Activated naive CD8-positive, alpha-beta T cell treated with anti-CD3 and anti-CD28 coated beads, Interleukin-2, amount 50 U/mL, for 24 hours (primary cell): ENCODE results near the gene VWA2.

Experiments
- ATAC-seq: fragments of 150-1000 bp; cut with Tn5 transposase; one replicate; pipeline ENCODE4 v1.10.0; 2021
- DNase-seq: peaks from one replicate; pipeline ENCODE4 v3.0.0; 2021
- H3K27ac Mint-ChIP-seq: one replicate; pipeline ENCODE4 v1.8.0; 2021; ENCODE audit warnings: mild to moderate bottlenecking, mixed read lengths
- H3K27me3 Mint-ChIP-seq: one replicate; pipeline ENCODE4 v1.8.0; 2021; ENCODE audit warnings: mixed read lengths
- H3K36me3 Mint-ChIP-seq: one replicate; pipeline ENCODE4 v1.8.0; 2021; ENCODE audit warnings: low read depth, mixed read lengths
- H3K4me1 Mint-ChIP-seq: one replicate; pipeline ENCODE4 v1.8.0; 2021; ENCODE audit warnings: mixed read lengths
- H3K4me3 Mint-ChIP-seq: one replicate; pipeline ENCODE4 v1.8.0; 2021; ENCODE audit warnings: mild to moderate bottlenecking, moderate library complexity, mixed read lengths
- H3K9me3 Mint-ChIP-seq: one replicate; pipeline ENCODE4 v1.8.0; 2021; ENCODE audit warnings: mixed read lengths

The VWA2 gene

GRCh38 chr10:114256822-114257221 is 17.8 kb downstream of the VWA2 start:
- ATAC-seq (no peak), DNase-seq (no peak)
- Mint-ChIP-seq H3K9me3 (no peaks in the 10 kb centered on the region), H3K27ac (no peak overlapping the region), H3K27me3 (no peaks in the 10 kb centered on the region), H3K4me1 (peaks cover 9% of the 10 kb centered on the region), H3K36me3 (no peaks in the 10 kb centered on the region), H3K4me3 (no peak overlapping the region)

- Mint-ChIP-seq H3K27me3 (no peaks in the 10 kb centered on the region), H3K27ac (no peak overlapping the region), H3K4me3 (no peak overlapping the region)
Measured at GRCh38 chr10:114257498-114257897, 18.4 kb downstream of the VWA2 start.

DNA sequence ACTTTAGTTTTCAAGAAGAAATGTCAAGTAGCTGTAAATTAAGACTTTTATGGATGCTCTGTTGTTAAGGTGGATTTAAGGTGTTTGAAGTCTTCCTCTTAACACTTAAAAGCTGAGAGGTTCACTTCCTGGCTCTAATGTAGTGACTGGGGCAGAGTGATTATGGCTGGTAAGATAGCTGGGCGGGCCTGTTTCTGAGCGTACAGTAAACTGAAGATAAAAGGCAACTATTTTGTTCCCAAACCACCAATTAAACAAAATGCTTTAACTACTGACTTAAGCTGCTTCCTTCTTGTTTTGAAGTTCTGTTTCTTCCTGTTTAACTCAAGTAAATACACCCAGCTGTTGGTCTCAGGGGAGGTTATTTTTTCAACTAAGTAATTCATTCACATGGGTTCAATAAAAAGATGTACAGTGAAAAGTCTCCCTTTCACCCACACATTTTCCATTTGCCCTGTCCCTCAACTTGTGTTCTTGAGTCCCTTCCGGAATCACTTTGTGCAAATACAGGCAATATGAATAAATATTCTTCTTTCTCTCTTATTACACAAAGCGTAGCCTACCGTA is 19.3 kb downstream of the VWA2 start:
- H3K27me3 Mint-ChIP-seq, result no peaks in the 10 kb centered on the region
- H3K27ac Mint-ChIP-seq, result no peak overlapping the region
- no peak overlapping the region for H3K4me3 Mint-ChIP-seq
- H3K9me3 Mint-ChIP-seq, result no peaks in the 10 kb centered on the region
- H3K4me1 Mint-ChIP-seq, result peaks cover 9% of the 10 kb centered on the region
- H3K36me3 Mint-ChIP-seq, result no peaks in the 10 kb centered on the region
- ATAC-seq, result no peak
- no peak for DNase-seq

More at GRCh38 chr10:114257498-114257897, 18.4 kb downstream of the VWA2 start:
- H3K36me3 Mint-ChIP-seq, result no peaks in the 10 kb centered on the region
- peaks cover 9% of the 10 kb centered on the region for H3K4me1 Mint-ChIP-seq
- ATAC-seq (no peak), DNase-seq (no peak)
- no peaks in the 10 kb centered on the region for H3K9me3 Mint-ChIP-seq

DNA sequence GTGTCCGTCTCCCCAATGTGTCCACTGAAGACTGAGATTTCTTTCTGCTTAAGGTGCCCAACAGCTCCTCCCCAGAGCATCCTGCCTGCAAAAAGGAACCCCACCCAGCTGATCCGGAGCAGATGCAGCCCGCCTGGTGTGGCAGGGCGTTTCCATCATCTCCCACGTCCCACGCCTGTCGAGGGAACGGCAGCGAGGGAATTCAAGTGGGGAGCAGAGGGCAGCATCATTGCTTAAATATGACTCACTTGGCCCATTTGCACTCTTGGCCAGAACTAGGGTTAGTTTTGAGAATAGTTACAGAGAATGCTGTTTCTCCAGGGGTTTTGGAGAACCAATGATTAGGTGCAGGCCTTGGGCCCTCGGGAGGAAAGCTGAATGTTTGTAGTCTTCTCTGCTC is 20.8 kb downstream of the VWA2 start:
- ATAC-seq (no peak), DNase-seq (no peak)
- no peaks in the 10 kb centered on the region for H3K27me3 Mint-ChIP-seq
- no peaks in the 10 kb centered on the region for H3K9me3 Mint-ChIP-seq
- no peaks in the 10 kb centered on the region for H3K36me3 Mint-ChIP-seq
- H3K4me1 Mint-ChIP-seq, result peaks cover 9% of the 10 kb centered on the region
- H3K27ac Mint-ChIP-seq, result no peak overlapping the region
- no peak overlapping the region for H3K4me3 Mint-ChIP-seq

DNA sequence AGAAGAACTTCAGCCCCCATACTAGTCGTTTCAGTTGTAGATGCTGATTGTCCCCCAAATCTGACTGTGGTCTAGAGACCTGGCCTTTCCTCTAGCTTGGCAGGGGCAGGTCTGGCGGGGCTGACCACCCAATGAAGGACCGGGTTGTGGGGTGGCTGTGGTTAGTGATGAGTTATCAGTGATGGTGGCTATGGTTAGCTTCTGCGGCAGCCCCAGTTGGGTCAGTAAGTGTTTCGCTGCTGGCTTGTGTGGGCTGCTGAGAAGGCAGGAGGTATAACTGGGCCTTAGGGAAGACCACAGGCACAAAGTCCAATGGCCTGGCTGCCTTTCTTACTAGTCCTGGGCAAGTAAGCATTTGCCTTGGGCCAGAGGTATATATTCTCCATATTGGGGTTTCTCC is 21.3 kb downstream of the VWA2 start:
- no peak overlapping the region for H3K4me3 Mint-ChIP-seq
- no peaks in the 10 kb centered on the region for H3K9me3 Mint-ChIP-seq
- H3K36me3 Mint-ChIP-seq, result no peaks in the 10 kb centered on the region

GRCh38 chr10:114261076-114261475 is 22.0 kb downstream of the VWA2 start:
- Mint-ChIP-seq H3K4me1 (peaks cover 9% of the 10 kb centered on the region), H3K36me3 (no peaks in the 10 kb centered on the region), H3K4me3 (no peak overlapping the region), H3K27me3 (no peaks in the 10 kb centered on the region), H3K9me3 (no peaks in the 10 kb centered on the region), H3K27ac (no peak overlapping the region)
- ATAC-seq (no peak), DNase-seq (no peak)

More for the DNA sequence above, 21.3 kb downstream of the VWA2 start:
- ATAC-seq (no peak), DNase-seq (no peak)
- H3K27ac Mint-ChIP-seq, result no peak overlapping the region
- peaks cover 9% of the 10 kb centered on the region for H3K4me1 Mint-ChIP-seq
- H3K27me3 Mint-ChIP-seq, result no peaks in the 10 kb centered on the region

GRCh38 chr10:114262496-114262895 is 23.4 kb downstream of the VWA2 start:
- no peak for DNase-seq
- H3K4me3 Mint-ChIP-seq, result no peak overlapping the region
- no peaks in the 10 kb centered on the region for H3K36me3 Mint-ChIP-seq
- no peaks in the 10 kb centered on the region for H3K27me3 Mint-ChIP-seq
- no peak for ATAC-seq
- peaks cover 9% of the 10 kb centered on the region for H3K4me1 Mint-ChIP-seq
- H3K9me3 Mint-ChIP-seq, result no peaks in the 10 kb centered on the region
- no peak overlapping the region for H3K27ac Mint-ChIP-seq

DNA sequence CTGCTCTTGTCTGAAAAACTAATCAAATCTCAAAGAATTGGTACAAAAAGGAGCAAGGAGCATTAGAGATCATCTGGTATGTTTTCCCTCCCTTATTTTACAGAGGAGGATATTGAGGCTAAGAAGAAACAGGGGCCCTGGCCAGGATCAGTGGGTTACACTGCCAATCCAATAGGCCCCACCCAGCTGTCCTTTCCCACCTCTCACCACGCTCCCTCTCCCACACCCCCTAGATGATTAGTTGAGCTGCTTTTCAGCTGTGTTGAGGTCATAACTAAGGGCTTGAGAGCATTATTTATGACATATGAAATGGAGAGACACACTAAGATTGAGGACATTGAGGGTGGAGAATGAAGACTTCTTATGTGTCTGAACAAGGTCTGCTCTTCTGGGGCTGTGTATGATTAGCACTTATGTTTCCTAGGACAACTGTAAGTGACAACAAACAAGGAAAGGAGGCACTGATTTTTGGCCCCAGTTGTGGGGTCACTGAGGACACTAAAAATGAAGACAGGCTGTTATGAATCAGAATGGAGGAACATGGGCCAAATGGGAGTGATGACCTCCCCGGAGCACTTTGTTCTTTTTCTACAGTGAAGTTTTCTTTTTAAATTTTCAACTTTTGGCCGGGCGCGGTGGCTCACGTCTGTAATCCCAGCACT is 26.5 kb downstream of the VWA2 start:
- ATAC-seq (no peak), DNase-seq (no peak)
- Mint-ChIP-seq H3K9me3 (no peaks in the 10 kb centered on the region), H3K4me1 (peaks cover 5% of the 10 kb centered on the region), H3K36me3 (no peaks in the 10 kb centered on the region), H3K27me3 (no peaks in the 10 kb centered on the region), H3K27ac (no peak overlapping the region), H3K4me3 (no peak overlapping the region)

- no peaks in the 10 kb centered on the region for H3K27me3 Mint-ChIP-seq
- no peaks in the 10 kb centered on the region for H3K36me3 Mint-ChIP-seq
- H3K9me3 Mint-ChIP-seq, result no peaks in the 10 kb centered on the region
- H3K4me1 Mint-ChIP-seq, result no peaks in the 10 kb centered on the region
- H3K4me3 Mint-ChIP-seq, result no peak overlapping the region
- ATAC-seq, result no peak
- no peak overlapping the region for H3K27ac Mint-ChIP-seq
- DNase-seq, result no peak
Measured at GRCh38 chr10:114266521-114266920, 27.5 kb downstream of the VWA2 start.

DNA sequence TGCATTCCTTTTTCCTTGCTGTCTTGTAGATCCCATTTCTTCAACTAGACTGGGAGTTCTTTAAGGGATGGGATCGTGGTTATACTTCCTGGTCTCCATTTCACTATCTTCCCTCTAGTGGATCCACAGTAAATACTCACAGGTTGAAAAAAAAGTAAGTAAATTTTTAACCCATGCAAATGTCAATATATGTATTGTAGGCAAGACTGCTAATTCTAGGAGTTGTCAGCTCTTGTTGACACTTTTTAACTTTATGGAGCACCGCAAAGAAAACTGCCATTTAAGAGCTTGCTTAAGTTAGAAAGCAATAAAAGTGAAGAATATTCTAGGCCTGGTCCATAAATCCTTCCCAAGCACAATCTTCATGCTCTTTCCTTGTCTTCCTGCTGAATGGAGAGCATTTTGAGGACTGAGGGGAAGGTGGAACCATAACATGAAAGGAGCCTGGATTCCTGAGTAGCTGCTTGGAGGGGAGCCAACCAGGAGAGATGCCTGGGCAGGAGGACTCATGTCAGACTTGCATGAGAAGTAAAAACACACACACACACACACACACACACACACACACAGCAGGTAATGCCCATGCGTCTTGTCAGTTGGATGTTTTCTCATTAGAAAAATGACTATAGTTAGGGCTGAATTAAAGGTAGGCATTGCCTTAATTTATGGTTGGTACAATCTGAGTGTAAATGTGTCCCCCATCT is 32.2 kb downstream of the VWA2 start:
- H3K27ac Mint-ChIP-seq, result no peak overlapping the region
- ATAC-seq (no peak), DNase-seq (no peak)
- no peak overlapping the region for H3K4me3 Mint-ChIP-seq
- H3K9me3 Mint-ChIP-seq, result no peaks in the 10 kb centered on the region
- peaks cover 6% of the 10 kb centered on the region for H3K27me3 Mint-ChIP-seq
- H3K36me3 Mint-ChIP-seq, result no peaks in the 10 kb centered on the region
- H3K4me1 Mint-ChIP-seq, result no peaks in the 10 kb centered on the region

- Mint-ChIP-seq H3K4me3 (no peak overlapping the region), H3K4me1 (no peaks in the 10 kb centered on the region), H3K36me3 (no peaks in the 10 kb centered on the region), H3K27ac (no peak overlapping the region), H3K27me3 (peaks cover 6% of the 10 kb centered on the region), H3K9me3 (no peaks in the 10 kb centered on the region)
- DNase-seq, result no peak
- no peak for ATAC-seq
Measured at GRCh38 chr10:114271779-114272167, 32.7 kb downstream of the VWA2 start.

DNA sequence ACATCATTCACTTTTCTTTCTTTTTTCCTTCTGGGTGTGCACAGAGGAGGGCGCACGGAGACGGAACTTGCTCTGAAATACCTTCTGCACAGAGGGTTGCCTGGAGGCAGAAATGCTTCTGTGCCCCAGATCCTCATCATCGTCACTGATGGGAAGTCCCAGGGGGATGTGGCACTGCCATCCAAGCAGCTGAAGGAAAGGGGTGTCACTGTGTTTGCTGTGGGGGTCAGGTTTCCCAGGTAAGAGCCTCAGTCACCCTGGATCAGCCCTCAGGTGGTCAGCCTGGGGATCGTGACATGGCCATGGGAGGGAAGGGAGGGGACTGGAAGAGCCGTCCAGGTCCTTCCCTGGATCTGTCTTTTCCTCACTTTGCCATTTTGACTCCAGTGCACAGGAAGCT is 33.6 kb downstream of the VWA2 start:
- H3K27me3 Mint-ChIP-seq, result peaks cover 6% of the 10 kb centered on the region
- ATAC-seq (no peak), DNase-seq (no peak)
- H3K27ac Mint-ChIP-seq, result no peak overlapping the region
- H3K36me3 Mint-ChIP-seq, result no peaks in the 10 kb centered on the region
- H3K9me3 Mint-ChIP-seq, result no peaks in the 10 kb centered on the region
- H3K4me3 Mint-ChIP-seq, result no peak overlapping the region
- no peaks in the 10 kb centered on the region for H3K4me1 Mint-ChIP-seq

GRCh38 chr10:114273910-114274309 is 34.9 kb downstream of the VWA2 start:
- Mint-ChIP-seq H3K27me3 (peaks cover 6% of the 10 kb centered on the region), H3K9me3 (no peaks in the 10 kb centered on the region), H3K4me3 (no peak overlapping the region), H3K4me1 (no peaks in the 10 kb centered on the region), H3K36me3 (no peaks in the 10 kb centered on the region), H3K27ac (no peak overlapping the region)
- DNase-seq, result no peak
- no peak for ATAC-seq

- DNase-seq (no peak), ATAC-seq (no peak)
- no peak overlapping the region for H3K27ac Mint-ChIP-seq
- peaks cover 6% of the 10 kb centered on the region for H3K27me3 Mint-ChIP-seq
- no peaks in the 10 kb centered on the region for H3K9me3 Mint-ChIP-seq
- no peaks in the 10 kb centered on the region for H3K36me3 Mint-ChIP-seq
- H3K4me3 Mint-ChIP-seq, result no peak overlapping the region
- H3K4me1 Mint-ChIP-seq, result no peaks in the 10 kb centered on the region
Measured at GRCh38 chr10:114274616-114275453, 35.8 kb downstream of the VWA2 start.

DNA sequence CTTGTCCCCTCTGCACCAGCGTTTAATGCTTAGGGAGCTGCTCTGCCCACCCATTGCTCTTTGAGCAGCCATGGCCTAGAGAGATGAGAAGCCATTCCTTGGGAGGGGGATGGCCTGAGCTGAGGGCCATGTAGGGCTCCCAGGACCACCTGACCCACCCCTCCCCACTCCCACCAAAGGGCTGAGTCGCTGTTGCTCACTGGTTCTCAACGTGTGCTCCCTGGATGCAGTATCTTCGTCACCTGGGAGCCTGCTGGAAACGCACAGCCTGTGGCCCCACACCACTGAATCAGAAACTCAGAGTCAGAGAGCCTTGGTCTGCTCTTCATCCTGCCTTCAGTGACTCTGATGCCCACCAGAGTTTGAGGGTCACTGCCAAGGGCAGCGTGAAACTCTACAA is 37.0 kb downstream of the VWA2 start:
- ATAC-seq (no peak), DNase-seq (no peak)
- no peaks in the 10 kb centered on the region for H3K4me1 Mint-ChIP-seq
- peaks cover 6% of the 10 kb centered on the region for H3K27me3 Mint-ChIP-seq
- H3K4me3 Mint-ChIP-seq, result no peak overlapping the region
- H3K36me3 Mint-ChIP-seq, result no peaks in the 10 kb centered on the region
- no peak overlapping the region for H3K27ac Mint-ChIP-seq
- no peaks in the 10 kb centered on the region for H3K9me3 Mint-ChIP-seq
